ENCODE results near the gene ADGRL1.

ADGRL1 gene

GRCh38 chr19:14107581-14108461 is 98.1 kb downstream of the ADGRL1 start:
- DNase-seq = no peak

- DNase-seq = no peak
Measured at GRCh38 chr19:14106840-14107239, 99.1 kb downstream of the ADGRL1 start.

GRCh38 chr19:14105680-14106079 is 100.3 kb downstream of the ADGRL1 start:
- DNase-seq = no peak

- no peak for DNase-seq
Measured at GRCh38 chr19:14103310-14103709, 102.7 kb downstream of the ADGRL1 start.

- no peak for DNase-seq
Measured at GRCh38 chr19:14102756-14103155, 103.2 kb downstream of the ADGRL1 start.

GRCh38 chr19:14102102-14102696 is 103.8 kb downstream of the ADGRL1 start:
- DNase-seq = no peak

GRCh38 chr19:14101003-14101545 is 104.9 kb downstream of the ADGRL1 start:
- DNase-seq = no peak
